Prostate gland (tissue), 2 donors: ENCODE data around the gene SAT1. TPM values are rescaled to one million over a fixed set of nuclear protein-coding genes. Genes with fewer than 3 reads are reported as not detected.

Source experiments
- DNase-seq: peaks from one replicate; pipeline ENCODE4 v3.0.0-alpha.2; 2019; ENCODE audit warnings: low spot score
- H3K27ac ChIP-seq, 2 donors: fragments of 200-600 bp; sonication (generic); 2 replicates each; pipeline ENCODE4 v1.5.1; 2017 to 2019
- H3K27me3 ChIP-seq: fragments of 200-600 bp; sonication (generic); replicated peaks from 2 replicates; pipeline ENCODE4 v1.5.1; 2019; ENCODE audit not compliant: insufficient read depth
- H3K36me3 ChIP-seq, 2 donors: fragments of 200-600 bp; sonication (generic); 1 replicate in 1 of 2; 2 replicates in 1 of 2; pipeline versions ENCODE4 v1.5.1 to v1.8.1; 2017 to 2019
- H3K4me1 ChIP-seq: fragments of 200-600 bp; sonication (generic); replicated peaks from 2 replicates; pipeline ENCODE4 v1.5.1; 2019
- H3K4me3 ChIP-seq, 2 donors: fragments of 200-600 bp; sonication (generic); 2 replicates each; pipeline ENCODE4 v1.5.1; 2017 to 2019
- H3K9me3 ChIP-seq: fragments of 200-600 bp; sonication (generic); 2 replicates; pipeline ENCODE4 v1.5.1; 2017
- CTCF ChIP-seq, 4 experiments: fragments of 200-600 bp in 2 of 4; fragments of 450-650 bp in 2 of 4; sonication (generic) in 2 of 4; IDR thresholded peaks; 1 replicate in 3 of 4; 2 replicates in 1 of 4; pipeline ENCODE4 v1.5.1; 2016 to 2019; ENCODE audit warnings: antibody characterized with exemption in 4 of 4, mild to moderate bottlenecking in 2 of 4, moderate library complexity in 2 of 4
- POLR2A ChIP-seq: fragments of 450-650 bp; IDR thresholded peaks from one replicate; pipeline ENCODE4 v1.6.1; 2016; ENCODE audit warnings: antibody characterized with exemption, mild to moderate bottlenecking
- POLR2AphosphoS5 ChIP-seq: sonication (generic); formaldehyde crosslinking; IDR thresholded peaks from one replicate; pipeline ENCODE4 v1.6.1; 2017; ENCODE audit warnings: antibody characterized with exemption
- WGBS: methylation state at CpG from one replicate; pipeline ENCODE4 v1.1.5; 2018; 5-methylcytosine and 5-hydroxymethylcytosine counted together
- intact Hi-C: fragments of 100-400 bp; cut with DNase I; formaldehyde crosslinking; loops from one replicate; pipeline ENCODE4 v1.14.2; 2022
- total RNA-seq, 2 donors: library from RNA; depleted of rRNA; stranded (reverse); fragments of >200 nt; gene quantifications; one replicate each; pipeline ENCODE4 v1.1.0, GENCODE V29; 2016

Gene SAT1
- total RNA-seq, 2 donors from 2014 or later: 461 to 567 TPM

- H3K4me3 ChIP-seq: peak overlapping the region; percentile 54 to 65
- no peaks in the 10 kb centered on the region for H3K9me3 ChIP-seq
- no peak for DNase-seq
- no peaks in the 10 kb centered on the region for H3K36me3 ChIP-seq
- peak overlapping the region; percentile 94 to 95 for H3K27ac ChIP-seq
- 35% methylated on average over 2 of the region's 2 CpGs for WGBS
- TF ChIP-seq POLR2A (no peak), CTCF (IDR thresholded peaks at IDR 0.05) (no peak), POLR2AphosphoS5 (no peak)
- intact Hi-C loops: loop anchor here (10.0 kb wide), 1 partner anchor 239 kb away; the partner anchor contains the start of gene KLHL15
- no peaks in the 10 kb centered on the region for H3K27me3 ChIP-seq
- H3K4me1 ChIP-seq: no peaks in the 10 kb centered on the region
Observed at GRCh38 chrX:23785580-23785979, 2.6 kb downstream of the SAT1 start.

- Histone ChIP-seq H3K36me3 (no peaks in the 10 kb centered on the region), H3K4me3 (no peak overlapping the region), H3K4me1 (no peaks in the 10 kb centered on the region), H3K27ac (peak overlapping the region in 1 of 2 donors; percentile 94), H3K9me3 (no peaks in the 10 kb centered on the region), H3K27me3 (no peaks in the 10 kb centered on the region)
- intact Hi-C loops: loop anchor here (10.0 kb wide), 1 partner anchor 238 kb away; the partner anchor contains the start of gene KLHL15
- 68% methylated on average over 11 of the region's 11 CpGs for WGBS
- DNase-seq: no peak
- TF ChIP-seq POLR2AphosphoS5 (no peak), CTCF (IDR thresholded peaks at IDR 0.05) (no peak), POLR2A (no peak)
Observed at GRCh38 chrX:23786268-23786815, 3.4 kb downstream of the SAT1 start.

GRCh38 chrX:23787745-23788118 is 4.8 kb downstream of the SAT1 start:
- no peaks in the 10 kb centered on the region for H3K36me3 ChIP-seq
- whole genome bisulfite sequencing: 76% methylated on average over 2 of the region's 2 CpGs
- intact Hi-C loops: loop anchor here (10.0 kb wide), 1 partner anchor 237 kb away; the partner anchor contains the start of gene KLHL15
- no peak for DNase-seq
- no peaks in the 10 kb centered on the region for H3K9me3 ChIP-seq
- no peaks in the 10 kb centered on the region for H3K4me1 ChIP-seq
- H3K27me3 ChIP-seq: no peaks in the 10 kb centered on the region
- H3K4me3 ChIP-seq: no peak overlapping the region
- no peak overlapping the region for H3K27ac ChIP-seq
- no peak for TF ChIP-seq POLR2AphosphoS5
- TF ChIP-seq POLR2A: no peak
- no peak for TF ChIP-seq CTCF (IDR thresholded peaks at IDR 0.05)

- Histone ChIP-seq H3K36me3 (no peaks in the 10 kb centered on the region), H3K27me3 (no peaks in the 10 kb centered on the region), H3K4me3 (no peak overlapping the region), H3K9me3 (no peaks in the 10 kb centered on the region), H3K27ac (no peak overlapping the region), H3K4me1 (no peaks in the 10 kb centered on the region)
- no peak for TF ChIP-seq POLR2A
- TF ChIP-seq CTCF (IDR thresholded peaks at IDR 0.05): no peak
- TF ChIP-seq POLR2AphosphoS5: no peak
- no peak for DNase-seq
- intact Hi-C loops: loop anchor here (10.0 kb wide), 1 partner anchor 236 kb away; the partner anchor contains the start of gene KLHL15
Observed at GRCh38 chrX:23788521-23788920, 5.5 kb downstream of the SAT1 start.

- no peaks in the 10 kb centered on the region for H3K27me3 ChIP-seq
- DNase-seq: no peak
- no peak for TF ChIP-seq POLR2AphosphoS5
- TF ChIP-seq CTCF (IDR thresholded peaks at IDR 0.05): no peak
- TF ChIP-seq POLR2A: no peak
- H3K27ac ChIP-seq: no peak overlapping the region
- H3K4me3 ChIP-seq: no peak overlapping the region
- intact Hi-C loops: loop anchor here (10.0 kb wide), 1 partner anchor 236 kb away; the partner anchor contains the start of gene KLHL15
- WGBS: 100% methylated on average over 4 of the region's 4 CpGs
- H3K36me3 ChIP-seq: no peaks in the 10 kb centered on the region
- no peaks in the 10 kb centered on the region for H3K4me1 ChIP-seq
- no peaks in the 10 kb centered on the region for H3K9me3 ChIP-seq
Observed at GRCh38 chrX:23788946-23789345, 6.0 kb downstream of the SAT1 start.
